Measurements from ENCODE around the gene PRICKLE4.
A peak's percentile ranks its signal among the peaks of the same experiment; 100 is the strongest.

The PRICKLE4 gene

DNA sequence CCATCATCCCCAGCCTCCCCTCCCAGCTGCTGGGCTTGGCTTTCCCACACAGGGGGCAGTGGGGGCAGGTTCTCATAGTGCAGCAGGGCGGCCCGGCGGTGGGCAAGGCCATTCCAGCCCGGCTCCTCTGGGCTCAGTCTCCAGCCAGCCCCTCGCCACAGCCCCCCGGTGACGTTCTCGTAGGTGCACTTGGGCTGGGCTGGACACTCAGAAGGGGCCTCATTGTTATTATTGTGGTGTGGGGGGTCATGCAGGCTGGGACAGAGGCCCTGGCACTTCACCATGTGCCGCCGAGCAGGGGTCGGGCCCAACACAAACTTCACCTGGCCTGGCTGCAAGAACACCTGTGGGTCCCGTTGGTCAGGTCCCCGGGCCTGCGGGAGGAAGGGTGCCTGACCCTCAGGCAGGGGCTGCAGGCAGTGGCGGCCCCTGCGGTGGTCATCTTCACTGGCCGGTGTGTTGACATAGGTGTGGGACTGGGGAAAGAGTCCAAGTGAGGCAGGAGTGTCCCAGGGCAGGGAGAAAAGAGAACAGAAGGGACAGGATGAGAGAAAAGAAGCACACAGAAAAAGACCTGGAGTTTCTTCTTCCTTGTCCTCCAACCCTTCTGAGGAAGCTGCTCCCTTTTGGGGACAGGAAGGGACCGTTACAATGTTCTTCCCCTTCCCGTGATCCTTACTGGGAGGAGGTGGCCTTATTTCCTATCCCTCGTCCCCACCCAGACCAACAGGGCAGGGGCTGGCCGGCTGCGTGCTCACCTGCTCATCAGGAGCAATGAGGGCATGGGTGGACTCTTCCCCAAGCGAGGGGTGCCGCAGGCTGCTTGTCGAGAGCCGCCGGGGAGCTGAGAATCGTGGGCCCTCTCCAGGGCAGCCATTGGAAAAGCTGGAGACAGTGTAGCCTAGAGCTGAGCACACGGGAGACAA is 9.3 kb upstream of the PRICKLE4 start:
- DNase-seq (ENCODE audit: low read depth), result no peak

DNA sequence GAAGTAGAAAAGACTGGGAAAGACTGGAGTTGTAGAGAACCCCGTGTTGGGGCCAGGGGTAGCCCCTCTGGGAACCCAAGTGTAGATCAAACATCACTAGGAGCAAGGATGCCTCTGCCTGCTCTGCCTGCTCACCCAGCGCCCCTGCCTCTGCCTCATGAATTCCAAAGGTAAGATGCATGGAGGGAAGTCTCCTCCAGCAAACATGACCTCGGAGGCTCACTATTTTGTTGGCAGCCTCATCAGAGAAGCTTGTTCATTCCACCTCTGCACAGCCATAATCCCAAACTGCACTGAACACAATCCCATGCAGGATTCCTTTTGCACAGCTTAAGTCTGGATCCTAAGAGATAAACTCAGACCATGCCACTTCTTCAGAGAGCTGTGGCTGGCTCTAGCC is 5.7 kb upstream of the PRICKLE4 start:
- DNase-seq (ENCODE audit: low read depth), result no peak

DNA sequence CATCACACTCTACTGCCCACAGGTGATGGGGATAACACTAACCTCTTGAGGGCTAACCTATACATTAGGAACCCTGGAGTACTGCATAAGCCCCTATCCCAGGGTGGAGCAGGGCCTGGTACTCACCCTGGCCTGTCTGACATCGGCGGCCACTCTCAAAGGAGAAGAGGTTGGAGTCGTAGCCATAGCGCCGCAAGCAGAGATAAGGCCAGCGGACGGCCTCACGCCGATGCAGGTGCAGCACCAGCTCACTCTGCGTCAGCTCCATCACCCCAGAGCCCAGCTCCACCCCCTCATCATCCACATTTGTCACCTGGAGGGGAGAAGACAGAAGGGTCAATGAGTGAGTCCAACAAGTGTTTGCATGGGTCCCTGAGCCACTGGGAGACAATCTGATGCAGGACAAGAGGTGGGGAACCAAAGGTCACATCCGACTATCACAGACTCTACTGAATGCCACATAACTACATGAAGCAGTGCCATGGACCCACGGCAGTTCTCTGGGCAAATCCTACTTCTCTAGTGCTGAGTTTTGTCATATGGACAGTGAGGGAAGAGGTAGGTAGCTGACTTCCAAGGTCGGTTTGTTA is 5.2 kb upstream of the PRICKLE4 start:
- DNase-seq (ENCODE audit: low read depth), result no peak

DNA sequence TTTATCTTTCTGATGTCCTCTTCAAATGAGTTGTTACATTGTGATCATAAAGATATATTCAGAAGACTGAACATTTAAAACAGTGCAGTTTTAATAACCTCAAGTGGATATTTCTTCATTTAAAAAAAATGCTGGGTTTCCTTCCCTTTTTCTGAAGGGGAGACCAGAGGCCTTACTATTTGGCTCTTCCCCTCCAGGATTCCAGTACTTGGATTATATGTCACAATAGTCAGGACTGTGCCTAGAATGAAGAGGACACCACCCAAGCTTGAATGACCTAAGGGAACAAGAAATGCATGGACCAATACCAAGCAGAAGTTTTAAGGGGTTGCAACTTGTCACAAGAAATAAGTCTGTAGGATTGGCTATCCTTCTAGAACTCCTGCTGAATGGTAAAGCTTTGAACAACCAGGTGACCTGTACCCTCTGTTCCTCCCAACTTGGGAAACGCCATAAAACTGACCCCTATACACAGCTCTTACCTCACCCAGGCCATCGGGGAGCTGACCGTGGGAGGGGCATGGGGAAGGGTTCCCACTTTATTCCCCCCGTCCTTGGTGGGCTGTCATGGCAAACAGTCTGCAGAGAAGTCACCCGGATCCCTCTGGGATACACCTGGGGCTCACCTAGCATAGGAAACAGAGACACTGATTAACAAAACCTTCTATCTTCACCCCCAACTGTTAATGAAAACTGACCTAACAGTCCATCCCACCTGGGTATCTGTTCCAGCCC is 2.9 kb upstream of the PRICKLE4 start:
- no peak for DNase-seq (ENCODE audit: low read depth)

DNA sequence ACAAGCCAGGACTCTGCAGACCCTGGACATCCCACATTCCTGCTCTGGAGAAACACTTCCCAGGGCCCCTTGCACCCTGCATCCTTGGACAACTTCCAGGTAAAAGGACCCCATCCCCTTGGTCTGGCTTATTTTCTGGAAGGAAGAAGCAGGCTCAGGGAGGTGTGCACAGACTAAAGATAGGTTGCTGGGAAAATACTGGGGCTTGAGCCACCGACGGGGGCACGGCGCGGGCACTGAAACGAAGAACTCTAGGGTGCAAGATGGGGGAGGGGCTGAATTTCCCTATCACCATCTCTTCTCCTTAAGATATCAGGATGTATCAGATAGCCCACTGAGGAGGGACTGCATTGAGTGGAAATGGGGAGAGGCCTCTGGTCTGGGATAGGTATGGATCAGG is 1.7 kb upstream of the PRICKLE4 start:
- no peak for DNase-seq (ENCODE audit: low read depth)

DNA sequence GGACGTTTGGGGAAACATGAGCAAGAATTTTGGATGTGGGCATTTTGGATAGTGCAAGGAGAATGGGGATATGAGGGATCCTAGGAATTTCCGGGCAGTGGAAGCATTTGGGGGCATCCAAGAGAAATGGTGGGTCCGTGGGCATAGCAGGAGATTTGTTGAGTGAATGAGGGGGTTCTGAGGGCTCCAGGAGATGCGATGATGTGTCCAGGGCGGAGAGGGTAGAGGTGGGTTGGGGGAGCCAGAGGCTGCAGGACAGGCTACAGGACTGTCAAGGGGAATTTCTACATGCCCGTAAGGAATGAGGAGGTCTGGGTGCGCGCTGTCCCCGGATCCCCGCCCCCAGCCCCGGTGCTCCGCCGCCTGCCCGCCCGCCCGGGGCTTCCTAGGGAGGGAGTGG is 1.2 kb upstream of the PRICKLE4 start:
- no peak for DNase-seq (ENCODE audit: low read depth)

DNA sequence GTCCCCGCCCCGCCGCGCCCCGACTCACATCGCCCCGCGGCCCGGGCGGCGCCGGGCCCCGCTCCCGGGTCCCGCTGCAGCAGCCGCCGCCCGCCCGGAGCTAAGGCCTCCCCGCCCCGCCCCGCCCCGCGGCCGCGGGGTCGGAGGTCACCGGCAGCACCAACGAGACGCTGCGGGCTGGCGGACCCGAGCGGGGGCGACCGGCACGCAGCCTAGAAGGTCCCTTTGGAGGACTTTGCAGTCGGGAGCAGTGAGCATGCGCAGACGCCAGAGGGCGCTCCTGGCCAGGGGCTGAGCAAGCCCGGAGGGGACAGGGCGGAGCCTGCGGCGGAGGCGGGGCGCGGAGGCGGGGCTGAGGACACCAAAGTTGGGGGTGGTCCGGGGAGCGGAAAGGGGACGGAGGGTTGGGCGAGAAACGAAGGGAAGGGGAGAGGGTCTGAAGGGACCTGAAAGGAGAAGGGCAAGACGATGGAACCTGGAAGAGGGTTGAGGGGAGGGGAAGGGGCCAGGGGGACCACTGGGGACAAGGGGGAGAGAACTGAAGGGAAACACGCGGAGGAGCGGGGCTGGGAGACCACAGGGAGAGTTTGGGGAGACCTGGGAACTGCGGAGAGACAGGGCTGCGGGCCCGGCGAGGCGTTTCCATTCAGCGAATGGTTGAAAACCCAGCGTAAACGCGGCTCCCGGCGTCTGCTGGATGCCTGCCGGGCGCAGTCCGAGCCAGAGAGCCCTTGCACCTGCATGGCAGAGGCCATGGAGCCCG is 613 bp upstream of the PRICKLE4 start, which contains the start of gene FRS3:
Gene FRS3 (minus strand): TSS at position 113 of the 763 bp plus-strand sequence. CDS start 2,913 bp downstream, outside the sequence.
- DNase-seq (ENCODE audit: low read depth), result peak; percentile 90

DNA sequence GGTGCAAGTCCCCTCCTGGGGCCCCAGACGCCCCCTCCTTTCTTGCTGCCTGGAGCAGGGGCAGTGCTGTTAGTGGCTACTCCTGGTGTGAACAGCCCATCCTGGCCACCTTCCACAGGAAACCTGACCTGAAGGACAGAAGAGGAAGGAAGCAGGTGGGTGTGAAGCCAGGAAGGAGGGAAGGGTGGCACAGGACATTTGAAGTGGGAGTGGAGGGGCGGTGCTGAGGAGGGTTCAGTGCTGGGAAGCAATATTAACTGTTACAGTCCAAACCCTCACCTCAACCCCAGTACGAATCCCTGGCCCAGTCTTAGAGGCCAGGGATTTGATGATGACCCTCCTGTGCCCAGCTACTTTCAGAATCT is 766 bp downstream of the PRICKLE4 start:
- no peak for DNase-seq (ENCODE audit: low read depth)

DNA sequence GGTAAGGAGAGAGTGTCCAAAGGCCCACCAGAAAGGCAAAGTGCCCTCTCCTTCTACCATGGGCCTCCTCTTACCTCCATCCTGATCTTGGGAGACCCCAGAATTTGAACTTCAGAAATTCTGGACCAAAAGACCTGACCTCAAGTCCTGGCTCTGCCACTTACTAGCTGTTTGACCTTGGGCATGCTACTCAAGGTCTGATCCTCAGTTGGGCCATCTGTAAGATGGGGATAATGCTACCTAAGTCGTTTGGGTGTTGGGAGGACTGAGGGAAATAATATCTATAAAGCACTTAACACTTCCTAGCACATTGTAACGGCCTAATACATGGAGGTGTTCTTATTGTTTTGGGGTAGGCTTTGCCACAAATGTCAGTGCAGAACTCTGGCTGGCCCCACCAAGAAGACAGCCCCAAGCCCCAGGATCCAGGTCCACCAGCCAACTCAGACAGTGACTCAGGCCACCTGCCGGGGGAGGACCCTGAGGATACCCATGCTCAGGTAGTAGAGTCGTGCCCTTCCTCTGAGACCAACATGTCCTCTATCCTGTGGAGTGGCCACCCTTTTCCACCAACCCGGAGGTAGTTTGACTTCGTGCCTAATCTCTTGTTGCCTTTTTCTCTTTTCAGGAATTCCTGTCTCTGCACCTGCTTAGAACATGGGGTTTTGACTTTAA is 2.7 kb downstream of the PRICKLE4 start:
- DNase-seq (ENCODE audit: low read depth), result no peak

DNA sequence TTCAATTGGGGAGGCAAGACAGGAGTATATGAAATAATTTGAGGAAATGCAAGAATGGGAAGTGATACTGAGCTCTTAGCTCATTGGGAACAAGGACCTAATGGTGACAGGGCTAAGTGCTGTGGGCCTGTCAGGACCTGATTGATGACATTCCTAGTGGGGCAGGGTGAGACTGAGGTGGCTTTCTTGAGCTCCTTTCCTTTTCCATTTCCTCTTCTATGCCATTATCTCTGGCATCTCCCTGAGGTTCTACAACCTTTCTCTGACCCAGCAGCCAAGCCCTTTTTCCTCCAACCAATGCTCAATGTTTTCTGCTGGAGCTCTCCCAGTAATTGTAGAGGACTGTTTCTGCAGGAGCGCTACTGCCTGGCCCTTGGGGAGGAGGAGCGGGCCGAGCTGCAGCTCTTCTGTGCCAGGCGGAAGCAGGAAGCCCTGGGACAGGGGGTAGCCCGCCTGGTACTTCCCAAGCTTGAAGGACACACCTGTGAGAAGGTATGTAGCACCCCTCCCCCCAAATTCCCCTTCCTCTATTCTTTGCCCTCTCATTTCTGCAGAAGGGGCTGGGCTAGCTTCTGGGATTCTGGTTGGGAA is 4.1 kb downstream of the PRICKLE4 start:
- DNase-seq (ENCODE audit: low read depth), result no peak

DNA sequence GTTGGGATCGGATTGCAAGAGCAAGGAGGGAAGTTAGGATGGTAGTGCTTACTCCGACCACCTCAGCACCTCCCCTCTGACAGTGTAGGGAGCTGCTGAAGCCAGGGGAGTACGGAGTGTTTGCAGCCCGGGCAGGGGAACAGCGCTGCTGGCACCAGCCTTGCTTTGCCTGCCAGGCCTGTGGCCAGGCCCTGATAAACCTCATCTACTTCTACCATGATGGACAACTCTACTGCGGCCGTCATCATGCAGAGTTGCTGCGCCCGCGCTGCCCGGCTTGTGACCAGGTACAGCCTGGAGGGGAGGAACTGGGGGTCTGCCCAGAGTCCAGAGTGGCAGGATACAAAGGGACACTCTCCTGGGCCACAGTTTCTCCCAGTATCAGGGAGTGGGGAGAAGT is 4.7 kb downstream of the PRICKLE4 start:
- no peak for DNase-seq (ENCODE audit: low read depth)

DNA sequence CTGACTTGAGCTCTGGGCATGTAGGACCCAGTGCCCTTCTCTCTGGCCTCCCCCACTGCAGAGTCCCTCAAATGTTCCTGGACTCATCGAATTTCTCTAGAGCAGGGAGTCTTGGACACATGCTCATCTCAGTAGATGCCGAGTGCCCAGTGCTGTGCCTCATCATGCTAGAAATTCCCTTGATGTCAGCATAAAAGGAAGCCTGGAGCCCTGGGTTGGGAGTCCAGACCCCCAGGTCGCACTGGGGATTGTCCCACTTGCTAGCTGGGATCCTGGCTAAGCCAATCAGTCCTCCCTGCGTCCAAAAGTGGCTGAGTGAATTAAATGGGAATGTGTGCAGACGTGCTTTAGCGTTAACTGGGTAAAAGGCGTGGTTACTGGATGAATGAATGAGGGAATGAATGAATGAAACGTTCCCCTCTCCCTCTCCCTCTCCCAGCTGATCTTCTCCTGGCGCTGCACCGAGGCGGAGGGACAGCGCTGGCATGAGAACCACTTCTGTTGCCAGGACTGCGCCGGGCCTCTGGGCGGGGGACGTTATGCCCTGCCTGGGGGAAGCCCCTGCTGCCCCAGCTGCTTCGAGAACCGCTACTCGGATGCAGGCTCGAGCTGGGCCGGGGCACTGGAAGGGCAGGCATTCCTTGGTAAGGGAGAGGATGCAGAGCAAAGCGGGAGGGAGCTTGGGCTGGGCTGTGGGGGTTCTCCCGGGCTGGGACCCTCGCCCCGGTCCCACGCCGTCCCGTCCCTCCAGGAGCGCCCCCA is 5.3 kb downstream of the PRICKLE4 start:
- DNase-seq (ENCODE audit: low read depth), result peak; percentile 51

DNA sequence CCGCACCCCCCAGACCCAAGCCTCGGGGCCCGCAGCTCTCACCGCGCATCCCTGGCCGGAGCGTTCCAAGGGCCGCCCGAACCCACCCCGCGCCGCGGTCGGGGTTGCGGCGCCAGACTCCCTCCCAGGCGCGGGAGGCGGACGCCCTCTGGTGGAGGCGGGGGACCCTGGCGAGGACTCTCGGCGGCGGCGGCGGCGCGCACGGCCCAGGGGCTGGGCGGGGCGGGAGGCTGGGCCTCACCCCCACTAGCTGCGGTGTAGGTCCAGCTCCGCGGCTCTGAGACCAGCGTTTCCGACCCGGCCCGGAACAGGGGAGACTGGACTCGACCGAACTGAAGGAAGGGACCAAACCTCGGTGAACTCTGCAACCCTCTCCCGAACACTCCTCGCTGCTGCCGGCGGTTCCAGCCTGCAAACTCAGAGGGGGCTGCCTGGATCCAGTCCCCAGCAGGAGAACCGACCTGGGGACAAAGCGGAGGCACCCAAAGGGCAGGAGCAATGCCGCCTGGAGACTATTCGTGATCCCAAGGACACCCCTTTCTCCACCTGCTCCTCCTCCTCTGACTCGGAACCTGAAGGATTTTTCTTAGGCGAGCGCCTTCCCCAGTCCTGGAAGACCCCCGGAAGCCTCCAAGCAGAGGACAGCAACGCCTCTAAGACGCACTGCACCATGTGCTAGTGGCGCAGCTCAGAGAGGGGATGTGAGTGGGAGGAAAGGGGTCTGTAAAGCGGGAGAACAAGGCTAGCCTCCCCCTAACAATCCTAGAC is 6.1 kb downstream of the PRICKLE4 start:
- peak; percentile 81 for DNase-seq (ENCODE audit: low read depth)

DNA sequence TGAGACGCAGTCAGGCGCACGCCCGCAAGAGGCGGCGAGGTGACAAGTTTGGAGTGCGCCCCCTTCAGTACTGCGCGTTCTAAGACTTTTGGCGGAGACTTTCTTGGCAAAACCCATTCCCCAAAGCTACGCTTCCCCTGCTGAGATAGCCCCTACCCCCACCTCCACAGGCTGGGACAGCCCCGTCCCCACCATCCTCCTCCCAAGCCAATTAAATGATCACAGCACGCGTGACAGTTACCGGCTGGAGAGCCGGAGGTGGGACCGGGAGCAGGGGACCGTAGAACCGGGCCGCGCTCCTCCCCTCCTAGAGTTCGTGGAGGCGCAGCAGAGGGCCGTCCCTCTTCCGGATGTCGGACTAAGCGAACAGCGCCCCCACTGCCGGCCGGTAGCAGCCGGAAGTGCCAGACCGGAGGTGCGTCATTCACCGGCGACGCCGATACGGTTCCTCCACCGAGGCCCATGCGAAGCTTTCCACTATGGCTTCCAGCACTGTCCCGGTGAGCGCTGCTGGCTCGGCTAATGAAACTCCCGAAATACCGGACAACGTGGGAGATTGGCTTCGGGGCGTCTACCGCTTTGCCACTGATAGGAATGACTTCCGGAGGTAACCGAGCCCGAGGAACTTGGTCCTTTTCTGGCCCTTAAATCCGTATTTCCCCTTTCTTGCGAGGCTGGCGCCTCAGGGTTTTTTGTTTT is 6.8 kb downstream of the PRICKLE4 start, which contains the start of gene TOMM6:
Gene TOMM6 (plus strand): TSS at position 476 of the 699 bp plus-strand sequence. CDS start 4 bp downstream, at position 480.
- peak; percentile 94 for DNase-seq (ENCODE audit: low read depth)

DNA sequence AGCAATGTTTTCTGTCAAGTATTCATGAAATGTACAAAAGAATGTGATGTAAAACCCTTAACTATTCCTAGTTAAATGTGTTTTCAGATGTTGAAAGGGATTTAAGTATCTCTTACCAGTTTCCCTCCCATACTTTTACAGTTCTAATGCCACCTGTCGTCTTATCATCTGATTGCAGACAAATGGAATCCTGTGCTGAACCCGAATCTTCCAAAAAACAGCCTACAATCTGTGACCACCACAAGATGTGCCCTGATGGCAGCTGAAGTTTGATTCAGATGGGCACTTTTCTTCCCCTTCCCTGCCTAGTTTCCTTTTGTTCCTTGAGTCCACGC is 8.8 kb downstream of the PRICKLE4 start:
- no peak for DNase-seq (ENCODE audit: low read depth)

DNA sequence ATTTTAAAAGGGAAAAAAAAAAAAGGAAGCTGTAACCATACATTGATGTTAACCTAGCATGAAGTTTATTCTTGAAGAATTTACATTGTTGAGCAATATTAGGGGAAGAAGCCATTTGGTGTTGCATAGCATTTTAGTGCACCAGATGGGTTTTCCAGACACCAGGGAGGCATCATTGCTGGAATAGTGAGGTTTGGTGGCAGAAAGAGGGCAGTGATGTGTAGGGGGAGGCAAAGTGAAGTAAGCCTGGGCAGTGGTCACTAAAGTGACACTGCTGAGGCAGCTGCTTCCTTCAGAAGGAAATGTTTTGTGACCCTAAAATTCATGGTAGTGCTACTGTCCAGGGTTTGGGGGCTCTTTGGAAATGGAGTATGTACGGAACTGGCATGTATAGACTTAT is 9.5 kb downstream of the PRICKLE4 start:
- no peak for DNase-seq (ENCODE audit: low read depth)

DNA sequence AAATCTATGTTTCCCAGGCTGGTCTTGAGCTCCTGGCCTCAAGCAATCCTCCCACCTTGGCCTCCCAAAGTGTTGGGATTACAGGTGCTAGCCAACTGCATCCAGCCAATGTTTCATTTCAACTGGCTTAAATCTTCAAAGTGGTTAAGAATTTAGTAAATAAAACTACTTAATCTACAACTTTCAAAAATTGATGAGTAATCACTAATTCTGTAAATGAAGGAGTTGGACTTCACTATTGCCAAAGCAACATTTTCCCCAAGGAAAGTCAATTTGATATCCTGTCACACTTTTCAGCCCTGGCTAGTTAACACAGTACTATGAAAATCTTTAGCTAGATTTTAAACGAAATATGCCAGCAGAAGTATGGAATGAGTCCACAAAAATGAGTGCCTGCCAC is 10.7 kb downstream of the PRICKLE4 start:
- DNase-seq (ENCODE audit: low read depth), result no peak

DNA sequence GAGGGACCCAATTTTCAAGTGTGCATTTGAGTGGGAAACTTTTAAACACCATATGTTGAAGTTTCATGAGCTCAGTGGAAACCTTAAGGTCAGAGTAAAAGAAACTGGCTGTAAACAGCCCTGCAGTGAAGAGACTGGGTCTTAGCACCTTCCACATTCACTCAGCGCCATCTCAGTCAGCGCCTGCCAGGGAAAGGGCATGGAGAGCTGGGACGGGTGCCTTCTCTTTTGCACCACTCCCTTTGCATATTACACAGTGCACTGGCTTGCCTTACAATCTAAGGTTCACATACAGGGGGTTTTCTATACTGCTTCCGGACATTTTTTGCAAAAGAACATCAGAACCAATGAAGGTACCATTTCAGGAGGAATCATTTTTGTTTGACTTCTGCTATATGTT is 11.4 kb downstream of the PRICKLE4 start:
- no peak for DNase-seq (ENCODE audit: low read depth)

DNA sequence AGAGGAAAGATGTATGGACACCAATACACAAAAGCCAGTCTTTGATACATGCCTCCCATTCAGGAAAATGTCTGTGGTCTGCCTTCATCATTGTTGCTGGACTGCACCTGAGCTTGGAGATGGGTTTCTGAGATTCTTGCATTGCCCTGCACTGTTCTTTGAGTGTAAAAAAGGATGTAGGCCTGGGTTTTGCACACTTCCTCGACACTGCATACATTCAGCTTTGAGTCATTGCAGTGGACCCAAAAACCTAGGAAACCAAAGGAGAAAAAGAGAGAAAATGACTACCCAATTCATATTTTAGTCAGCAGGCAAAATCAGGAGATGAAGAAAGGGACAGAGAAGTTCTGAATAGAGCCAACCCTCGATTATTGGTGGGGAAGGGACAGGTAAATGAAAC is 15.9 kb downstream of the PRICKLE4 start:
- DNase-seq (ENCODE audit: low read depth), result no peak
